IMR-90 (cell line): ENCODE results near the gene NGEF. TPM values are rescaled to one million over a fixed set of nuclear protein-coding genes. Genes with fewer than 3 reads are reported as not detected.

ENCODE experiments used
- ATAC-seq: fragments of 200-7000 bp; cut with Tn5 transposase; 2 replicates; pipeline ENCODE4 v1.9.1; 2020; ENCODE audit warnings: low read depth, mild to moderate bottlenecking, moderate library complexity
- BruUV-seq: library from RNA; stranded (reverse); fragments of 400-500 nt; replicated peaks from 2 replicates; lab custom pipeline; 2021; lab: Mats Ljungman, UMichigan
- CTCF ChIA-PET: fragments of 300-600 bp; formaldehyde crosslinking; extraction: SDS; loops from one replicate; lab custom pipeline; 2021; ENCODE audit warnings: antibody characterized with exemption; lab: Yijun Ruan, JAX
- POLR2A ChIA-PET: fragments of 300-600 bp; sonication (Branson Sonifier 250); formaldehyde crosslinking; loops from one replicate; lab custom pipeline; 2022; ENCODE audit warnings: antibody characterized with exemption; ENCODE audit not compliant: unreplicated experiment; lab: Charles Lee
- DNase-seq: peaks from one replicate; pipeline ENCODE4 v3.0.0; 2013
- H2AFZ ChIP-seq: replicated peaks from 2 replicates; pipeline ENCODE3; 2013; ENCODE audit warnings: low read length, mild to moderate bottlenecking; ENCODE audit not compliant: poor library complexity
- H2AK5ac ChIP-seq: 2 replicates; pipeline ENCODE4 v1.6.1; 2013; ENCODE audit warnings: low read depth, low read length, inconsistent platforms
- H2AK9ac ChIP-seq: replicated peaks from 2 replicates; pipeline ENCODE3; 2013; ENCODE audit warnings: mild to moderate bottlenecking, low read depth, low read length, moderate library complexity; ENCODE audit not compliant: poor library complexity
- H2BK120ac ChIP-seq: 2 replicates; pipeline ENCODE4 v1.6.1; 2013; ENCODE audit warnings: low read depth, low read length, inconsistent platforms
- H2BK15ac ChIP-seq: 3 replicates; pipeline ENCODE4 v1.6.1; 2013; ENCODE audit warnings: low read depth, low read length, inconsistent platforms
- H2BK20ac ChIP-seq: 2 replicates; pipeline ENCODE4 v1.6.1; 2013; ENCODE audit warnings: low read depth, mild to moderate bottlenecking, inconsistent platforms, low read length, moderate library complexity
- H2BK5ac ChIP-seq: 2 replicates; pipeline ENCODE4 v1.6.1; 2013; ENCODE audit warnings: mild to moderate bottlenecking, low read depth, low read length, inconsistent platforms; ENCODE audit not compliant: poor library complexity, severe bottlenecking
- H3K14ac ChIP-seq: replicated peaks from 2 replicates; pipeline ENCODE4 v1.6.1; 2013; ENCODE audit warnings: low read depth, low read length, inconsistent platforms
- H3K18ac ChIP-seq: 2 replicates; pipeline ENCODE4 v1.6.1; 2013; ENCODE audit warnings: low read depth, low read length, control low read depth
- H3K23ac ChIP-seq: 2 replicates; pipeline ENCODE4 v1.6.1; 2013; ENCODE audit warnings: low read depth, low read length, inconsistent platforms
- H3K27ac ChIP-seq: 2 replicates; pipeline ENCODE4 v1.5.1; 2013; ENCODE audit warnings: mild to moderate bottlenecking, control low read depth, low read length; ENCODE audit not compliant: insufficient read depth
- H3K27me3 ChIP-seq: 2 replicates; pipeline ENCODE4 v1.6.1; 2013; ENCODE audit warnings: low read length; ENCODE audit not compliant: control insufficient read depth, insufficient read depth
- H3K36me3 ChIP-seq: 2 replicates; pipeline ENCODE4 v1.6.1; 2013; ENCODE audit warnings: low read length, mixed read lengths; ENCODE audit not compliant: control insufficient read depth, insufficient read depth
- H3K4ac ChIP-seq: 2 replicates; pipeline ENCODE4 v1.6.1; 2013; ENCODE audit warnings: low read depth, low read length, inconsistent platforms
- H3K4me1 ChIP-seq: 2 replicates; pipeline ENCODE4 v1.6.1; 2013; ENCODE audit warnings: low read length, mixed read lengths; ENCODE audit not compliant: control insufficient read depth, insufficient read depth
- H3K4me2 ChIP-seq: 2 replicates; pipeline ENCODE4 v1.6.1; 2013; ENCODE audit warnings: low read depth, mild to moderate bottlenecking, control low read depth, low read length, moderate library complexity
- H3K4me3 ChIP-seq: 2 replicates; pipeline ENCODE4 v1.5.1; 2013; ENCODE audit warnings: low read depth, mild to moderate bottlenecking, control low read depth, low read length, moderate library complexity; ENCODE audit not compliant: insufficient read depth
- H3K56ac ChIP-seq: 2 replicates; pipeline ENCODE4 v1.6.1; 2013; ENCODE audit warnings: low read length, inconsistent platforms; ENCODE audit not compliant: insufficient read depth; ENCODE audit errors: extremely low read depth
- H3K79me1 ChIP-seq, 2 experiments: 2 replicates each; pipeline ENCODE4 v1.6.1; 2013; ENCODE audit warnings: low read length in 2 of 2, inconsistent platforms in 1 of 2, low read depth in 1 of 2
- H3K9ac ChIP-seq: 2 replicates; pipeline ENCODE4 v1.6.1; 2013; ENCODE audit warnings: low read depth, low read length, control low read depth
- H3K9me1 ChIP-seq: 2 replicates; pipeline ENCODE4 v1.6.1; 2013; ENCODE audit warnings: low read length, inconsistent platforms; ENCODE audit not compliant: insufficient read depth
- H3K9me3 ChIP-seq: 2 replicates; pipeline ENCODE4 v1.6.1; 2013; ENCODE audit warnings: low read length; ENCODE audit not compliant: control insufficient read depth, insufficient read depth
- H4K20me1 ChIP-seq: 2 replicates; pipeline ENCODE4 v1.6.1; 2013; ENCODE audit warnings: low read length, inconsistent platforms; ENCODE audit not compliant: insufficient read depth
- H4K5ac ChIP-seq: 2 replicates; pipeline ENCODE4 v1.6.1; 2013; ENCODE audit warnings: mild to moderate bottlenecking, low read depth, low read length, control low read depth
- H4K8ac ChIP-seq, 2 experiments: 2 replicates each; pipeline ENCODE4 v1.6.1; 2013; ENCODE audit warnings: low read depth in 2 of 2, low read length in 2 of 2, control low read depth in 1 of 2, inconsistent platforms in 1 of 2
- H4K91ac ChIP-seq: 2 replicates; pipeline ENCODE4 v1.6.1; 2013; ENCODE audit warnings: low read depth, low read length, inconsistent platforms; ENCODE audit not compliant: insufficient read depth
- BHLHE40 ChIP-seq: fragments of 150-350 bp; IDR thresholded peaks from 2 replicates; pipeline ENCODE4 v1.6.1; 2016; ENCODE audit warnings: mild to moderate bottlenecking, low read depth, low read length
- CEBPB ChIP-seq: IDR thresholded peaks from 2 replicates; pipeline ENCODE4 v1.6.1; 2012; ENCODE audit warnings: low read depth, low read length, improper control_type of control experiment
- CHD1 ChIP-seq: IDR thresholded peaks from 2 replicates; pipeline ENCODE4 v1.6.1; 2012; ENCODE audit warnings: low read depth, low read length, improper control_type of control experiment
- CTCF ChIP-seq: conservative IDR thresholded peaks from 2 replicates; pipeline ENCODE4 v1.5.1; 2012; ENCODE audit warnings: mild to moderate bottlenecking, low read depth, low read length, improper control_type of control experiment
- ELK1 ChIP-seq: fragments of 150-350 bp; IDR thresholded peaks from 2 replicates; pipeline ENCODE4 v1.6.1; 2016; ENCODE audit warnings: low read depth, mild to moderate bottlenecking, low read length, moderate library complexity, borderline replicate concordance
- FOS ChIP-seq: fragments of 150-350 bp; IDR thresholded peaks from 2 replicates; pipeline ENCODE4 v1.6.1; 2016; ENCODE audit warnings: low read depth, low read length
- MAFK ChIP-seq: IDR thresholded peaks from 2 replicates; pipeline ENCODE4 v1.6.1; 2012; ENCODE audit warnings: low read depth, low read length, improper control_type of control experiment
- MAZ ChIP-seq: IDR thresholded peaks from 2 replicates; pipeline ENCODE4 v1.6.1; 2012; ENCODE audit warnings: low read depth, mild to moderate bottlenecking, low read length, improper control_type of control experiment, moderate library complexity, borderline replicate concordance
- MXI1 ChIP-seq: IDR thresholded peaks from 2 replicates; pipeline ENCODE4 v1.6.1; 2012; ENCODE audit warnings: low read depth, mild to moderate bottlenecking, low read length, moderate library complexity, borderline replicate concordance
- NFE2L2 ChIP-seq: fragments of 150-350 bp; IDR thresholded peaks from 2 replicates; pipeline ENCODE4 v1.6.1; 2016; ENCODE audit warnings: low read depth, mild to moderate bottlenecking, low read length
- POLR2A ChIP-seq: IDR thresholded peaks from 2 replicates; pipeline ENCODE4 v1.6.1; 2012; ENCODE audit warnings: mild to moderate bottlenecking, low read depth, low read length
- RAD21 ChIP-seq: IDR thresholded peaks from 2 replicates; pipeline ENCODE4 v1.6.1; 2012; ENCODE audit warnings: low read length, improper control_type of control experiment
- RCOR1 ChIP-seq: IDR thresholded peaks from 2 replicates; pipeline ENCODE4 v1.6.1; 2012; ENCODE audit warnings: mild to moderate bottlenecking, low read length, improper control_type of control experiment; ENCODE audit not compliant: insufficient replicate concordance
- RFX5 ChIP-seq: IDR thresholded peaks from 2 replicates; pipeline ENCODE4 v1.8.0; 2012; ENCODE audit warnings: low read depth, mild to moderate bottlenecking, low read length, moderate library complexity
- SMC3 ChIP-seq: fragments of 150-350 bp; IDR thresholded peaks from 2 replicates; pipeline ENCODE4 v1.6.1; 2016; ENCODE audit warnings: low read depth, mild to moderate bottlenecking, antibody characterized with exemption, low read length, moderate library complexity
- USF2 ChIP-seq: fragments of 150-350 bp; IDR thresholded peaks from 2 replicates; pipeline ENCODE4 v1.6.1; 2017; ENCODE audit warnings: mild to moderate bottlenecking, antibody characterized with exemption, low read length, low read depth
- WGBS, 2 experiments: methylation state at CpG; one replicate each; pipeline versions ENCODE4 v1.1.5 to v1.1.7; 2013; ENCODE audit warnings: missing lambda C conversion rate in 2 of 2; ENCODE audit not compliant: insufficient read length in 1 of 2; ENCODE audit errors: extremely low coverage in 2 of 2; 5-methylcytosine and 5-hydroxymethylcytosine counted together
- dilution Hi-C: fragments of 300-500 bp; cut with HindIII; formaldehyde crosslinking; loops from one replicate; pipeline ENCODE4 v1.14.3; 2018; ENCODE audit warnings: low sequenced_read_pairs; ENCODE audit not compliant: unreplicated experiment
- in situ Hi-C: fragments of 300-500 bp; cut with MboI; formaldehyde crosslinking; loops from 3 replicates; pipeline ENCODE4 v1.14.3; 2019; ENCODE audit warnings: low sequenced_read_pairs, inconsistent platforms, mixed read lengths
- intact Hi-C: fragments of 100-400 bp; cut with micrococcal nuclease; formaldehyde crosslinking; loops from 2 replicates; pipeline ENCODE4 v1.10.0; 2022
- polyA plus RNA-seq, 3 experiments: library from polyadenylated mRNA; depleted of rRNA; stranded (reverse); fragments of >200 nt; gene quantifications; 2 replicates each; pipeline ENCODE4 v1.2.3, GENCODE V29; 2012; ENCODE audit warnings: low replicate concordance in 1 of 3
- total RNA-seq: library from RNA; depleted of rRNA; stranded (reverse); fragments of >200 nt; gene quantifications from 2 replicates; pipeline ENCODE4 v1.2.3, GENCODE V29; 2012

Gene NGEF
- total and polyA plus RNA-seq, 2 of the 4 experiments (the other 2 are of a cell fraction) = 1.1 to 1.7 TPM

GRCh38 chr2:232884549-232885263 lies 128.3 kb downstream of the NGEF start:
- Histone ChIP-seq H3K4me1 (no peaks in the 10 kb centered on the region), H3K4ac (no peak overlapping the region), H4K5ac (no peak overlapping the region), H3K18ac (no peak overlapping the region), H2AFZ (no peak overlapping the region), H3K9me1 (peaks cover 7% of the 10 kb centered on the region; the same call in 1 of the 2 replicates), H2BK120ac (no peak overlapping the region), H2BK15ac (no peak overlapping the region), H3K36me3 (no peaks in the 10 kb centered on the region), H4K20me1 (no peaks in the 10 kb centered on the region), H3K4me3 (no peak overlapping the region), H2BK20ac (no peak overlapping the region), H2BK5ac (no peak overlapping the region), H3K14ac (no peak overlapping the region), H4K91ac (no peak overlapping the region), H3K23ac (no peak overlapping the region), H3K9ac (no peak overlapping the region), H2AK5ac (no peak overlapping the region), H3K79me1 (no peaks in the 10 kb centered on the region), H2AK9ac (no peak overlapping the region), H3K56ac (no peak overlapping the region), H3K27ac (no peak overlapping the region), H3K9me3 (no peaks in the 10 kb centered on the region), H3K4me2 (no peak overlapping the region), H4K8ac (no peak overlapping the region), H3K27me3 (peaks cover 6% of the 10 kb centered on the region; the same call in 1 of the 2 replicates)
- DNase-seq (no peak), ATAC-seq (no peak)
- POLR2A ChIA-PET = no interaction called here
- CTCF ChIA-PET = no interaction called here
- WGBS, 2 experiments = 75% methylated on average over 6 of the region's 27 CpGs; no CpG with 5 or more reads in 1 of the 2 experiments
- in situ Hi-C loops = no loop called here
- TF ChIP-seq NFE2L2 (no peak), RAD21 (no peak), CEBPB (no peak), FOS (no peak), SMC3 (no peak), CTCF (no peak), USF2 (no peak), CHD1 (no peak), MXI1 (no peak), POLR2A (no peak), ELK1 (no peak), RCOR1 (no peak), BHLHE40 (no peak), RFX5 (no peak), MAFK (no peak), MAZ (no peak)
- dilution Hi-C loops = no loop called here
- no TSS peak for BruUV-seq
- intact Hi-C loops = no loop called here
